Neural progenitor cell (in vitro differentiated cells): ENCODE data around the gene FOXA2. TPM values are rescaled to one million over a fixed set of nuclear protein-coding genes. Genes with fewer than 3 reads are reported as not detected.

ENCODE experiments used
- DNase-seq: peaks from one replicate; pipeline ENCODE4 v3.0.0-alpha.2; 2016; ENCODE audit warnings: low spot score
- H2AFZ ChIP-seq: fragments of 200-600 bp; sonication (generic); replicated peaks from 2 replicates; pipeline ENCODE4 v1.6.1; 2016; ENCODE audit warnings: antibody characterized with exemption
- H3F3A ChIP-seq: fragments of 200-600 bp; sonication (generic); 2 replicates; pipeline ENCODE4 v1.6.1; 2016; ENCODE audit warnings: antibody characterized with exemption, low read depth
- H3K27ac ChIP-seq: fragments of 200-600 bp; sonication (generic); 2 replicates; pipeline ENCODE4 v1.5.1; 2016; ENCODE audit warnings: mild to moderate bottlenecking
- H3K27me3 ChIP-seq: fragments of 200-600 bp; sonication (generic); 2 replicates; pipeline ENCODE4 v1.6.1; 2016; ENCODE audit warnings: mild to moderate bottlenecking, moderate library complexity
- H3K36me3 ChIP-seq: fragments of 200-600 bp; sonication (generic); 2 replicates; pipeline ENCODE4 v1.5.1; 2016
- H3K4me1 ChIP-seq: fragments of 200-600 bp; sonication (generic); 2 replicates; pipeline ENCODE4 v1.6.1; 2016; ENCODE audit warnings: mixed run types
- H3K4me2 ChIP-seq: fragments of 200-600 bp; sonication (generic); 2 replicates; pipeline ENCODE4 v1.6.1; 2016
- H3K4me3 ChIP-seq: fragments of 200-600 bp; sonication (generic); 2 replicates; pipeline ENCODE4 v1.5.1; 2016
- H3K79me2 ChIP-seq: fragments of 200-600 bp; sonication (generic); 2 replicates; pipeline ENCODE4 v1.6.1; 2016; ENCODE audit warnings: low read depth
- H3K9ac ChIP-seq: fragments of 200-600 bp; sonication (generic); 2 replicates; pipeline ENCODE4 v1.6.1; 2016
- H3K9me3 ChIP-seq: fragments of 200-600 bp; sonication (generic); 2 replicates; pipeline ENCODE4 v1.5.1; 2016; ENCODE audit warnings: low read depth
- H4K20me1 ChIP-seq: fragments of 200-600 bp; sonication (generic); 2 replicates; pipeline ENCODE4 v1.6.1; 2016; ENCODE audit warnings: low read depth
- H3K27ac Mint-ChIP-seq: 3 replicates; pipeline ENCODE4 v1.8.0; 2021; ENCODE audit warnings: mixed read lengths
- H3K27me3 Mint-ChIP-seq: 2 replicates; pipeline ENCODE4 v1.8.0; 2022; ENCODE audit warnings: low read depth, mild to moderate bottlenecking, inconsistent platforms, moderate library complexity, mixed read lengths; ENCODE audit not compliant: insufficient read depth
- H3K36me3 Mint-ChIP-seq: 3 replicates; pipeline ENCODE4 v1.8.0; 2021; ENCODE audit warnings: mixed read lengths
- H3K4me1 Mint-ChIP-seq: 3 replicates; pipeline ENCODE4 v1.8.0; 2021; ENCODE audit warnings: mixed read lengths
- H3K4me3 Mint-ChIP-seq: 3 replicates; pipeline ENCODE4 v1.8.0; 2021; ENCODE audit warnings: mild to moderate bottlenecking, moderate library complexity, mixed read lengths
- H3K9me3 Mint-ChIP-seq: 3 replicates; pipeline ENCODE4 v1.8.0; 2020; ENCODE audit warnings: mixed read lengths
- EZH2 ChIP-seq: fragments of 200-600 bp; sonication (generic); IDR thresholded peaks from 2 replicates; pipeline ENCODE4 v1.6.1; 2017; ENCODE audit warnings: antibody characterized with exemption, mild to moderate bottlenecking, moderate library complexity
- EZH2phosphoT487 ChIP-seq: fragments of 200-600 bp; sonication (generic); IDR thresholded peaks from 2 replicates; pipeline ENCODE4 v1.6.1; 2017; ENCODE audit warnings: antibody characterized with exemption
- total RNA-seq: library from RNA; depleted of rRNA; stranded (reverse); fragments of >200 nt; gene quantifications from 2 replicates; pipeline ENCODE4 v1.2.3, GENCODE V29; 2015; ENCODE audit warnings: low replicate concordance
- TF ChIP-seq, protein P1 (sequence below): fragments of 200-600 bp; sonication (generic); IDR thresholded peaks from 2 replicates; pipeline ENCODE4 v1.5.1; 2017; ENCODE audit warnings: antibody characterized with exemption, mild to moderate bottlenecking

The FOXA2 gene
- total RNA-seq, 1 donor from 2014 or later, result not detected

DNA sequence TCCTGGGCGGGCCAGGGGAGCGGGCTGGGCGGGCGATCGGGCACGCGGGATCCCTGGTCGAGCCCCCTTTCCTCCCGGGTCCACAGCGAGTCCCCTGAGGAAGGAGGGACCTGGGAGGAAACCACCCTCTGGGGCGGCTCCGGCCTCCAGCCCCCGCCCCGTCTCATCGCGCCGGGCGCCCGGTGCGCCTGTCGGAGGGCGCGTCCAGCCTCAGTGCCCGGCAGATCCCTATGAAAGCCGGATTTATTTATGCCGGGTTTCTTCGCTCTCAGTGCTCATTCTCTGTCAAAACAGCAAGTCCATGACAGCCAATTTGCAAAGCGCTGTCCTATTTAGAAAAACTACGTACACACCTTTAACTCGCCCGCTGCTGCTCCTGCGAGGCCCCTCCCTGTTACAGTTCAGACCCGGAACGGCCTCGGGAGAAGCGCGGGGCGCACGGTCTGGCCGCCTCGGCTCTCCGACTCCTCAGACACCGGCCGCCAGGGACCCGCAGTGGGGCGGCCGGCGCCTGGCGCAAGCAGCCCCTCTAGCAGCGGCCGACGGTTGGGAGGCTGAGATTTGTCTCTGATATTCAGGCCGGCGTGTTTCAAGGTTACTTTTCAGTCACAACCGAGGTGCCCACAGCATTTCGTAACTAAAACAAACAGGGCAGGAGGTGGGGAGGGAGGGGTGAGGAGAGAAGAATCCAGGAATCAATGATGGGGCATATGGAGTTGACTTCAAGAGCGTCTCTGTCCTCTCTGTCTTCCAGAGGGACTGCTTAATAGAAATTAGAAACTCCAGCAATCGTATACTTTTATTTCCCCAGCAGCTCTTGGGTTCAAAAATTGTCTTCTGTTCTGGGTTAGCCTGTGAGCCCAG, 782 bp upstream of the FOXA2 start:
- H3K4me1 Mint-ChIP-seq, result peaks cover 6% of the 10 kb centered on the region
- Histone ChIP-seq H3K4me3 (peak overlapping the region; percentile 17), H4K20me1 (peaks cover 73% of the 10 kb centered on the region), H3K9ac (no peak overlapping the region), H3K9me3 (no peaks in the 10 kb centered on the region), H3K36me3 (no peaks in the 10 kb centered on the region), H3K4me2 (peak overlapping the region; percentile 73), H3K79me2 (no peaks in the 10 kb centered on the region), H3K27me3 (peaks cover 100% of the 10 kb centered on the region), H3K4me1 (peaks cover 13% of the 10 kb centered on the region), H2AFZ (no peak overlapping the region), H3F3A (peaks cover 13% of the 10 kb centered on the region), H3K27ac (no peak overlapping the region)
- peak; percentile 68 for DNase-seq
- no peak overlapping the region for H3K27ac Mint-ChIP-seq
- TF ChIP-seq, protein P1, sequence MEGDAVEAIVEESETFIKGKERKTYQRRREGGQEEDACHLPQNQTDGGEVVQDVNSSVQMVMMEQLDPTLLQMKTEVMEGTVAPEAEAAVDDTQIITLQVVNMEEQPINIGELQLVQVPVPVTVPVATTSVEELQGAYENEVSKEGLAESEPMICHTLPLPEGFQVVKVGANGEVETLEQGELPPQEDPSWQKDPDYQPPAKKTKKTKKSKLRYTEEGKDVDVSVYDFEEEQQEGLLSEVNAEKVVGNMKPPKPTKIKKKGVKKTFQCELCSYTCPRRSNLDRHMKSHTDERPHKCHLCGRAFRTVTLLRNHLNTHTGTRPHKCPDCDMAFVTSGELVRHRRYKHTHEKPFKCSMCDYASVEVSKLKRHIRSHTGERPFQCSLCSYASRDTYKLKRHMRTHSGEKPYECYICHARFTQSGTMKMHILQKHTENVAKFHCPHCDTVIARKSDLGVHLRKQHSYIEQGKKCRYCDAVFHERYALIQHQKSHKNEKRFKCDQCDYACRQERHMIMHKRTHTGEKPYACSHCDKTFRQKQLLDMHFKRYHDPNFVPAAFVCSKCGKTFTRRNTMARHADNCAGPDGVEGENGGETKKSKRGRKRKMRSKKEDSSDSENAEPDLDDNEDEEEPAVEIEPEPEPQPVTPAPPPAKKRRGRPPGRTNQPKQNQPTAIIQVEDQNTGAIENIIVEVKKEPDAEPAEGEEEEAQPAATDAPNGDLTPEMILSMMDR, result no peak
- TF ChIP-seq EZH2phosphoT487, result peak; percentile 100
- TF ChIP-seq EZH2, result peak; percentile 100
- H3K27me3 Mint-ChIP-seq, result peaks cover 84% of the 10 kb centered on the region
- H3K36me3 Mint-ChIP-seq, result no peaks in the 10 kb centered on the region
- H3K9me3 Mint-ChIP-seq, result peaks cover 16% of the 10 kb centered on the region
- no peak overlapping the region for H3K4me3 Mint-ChIP-seq

DNA sequence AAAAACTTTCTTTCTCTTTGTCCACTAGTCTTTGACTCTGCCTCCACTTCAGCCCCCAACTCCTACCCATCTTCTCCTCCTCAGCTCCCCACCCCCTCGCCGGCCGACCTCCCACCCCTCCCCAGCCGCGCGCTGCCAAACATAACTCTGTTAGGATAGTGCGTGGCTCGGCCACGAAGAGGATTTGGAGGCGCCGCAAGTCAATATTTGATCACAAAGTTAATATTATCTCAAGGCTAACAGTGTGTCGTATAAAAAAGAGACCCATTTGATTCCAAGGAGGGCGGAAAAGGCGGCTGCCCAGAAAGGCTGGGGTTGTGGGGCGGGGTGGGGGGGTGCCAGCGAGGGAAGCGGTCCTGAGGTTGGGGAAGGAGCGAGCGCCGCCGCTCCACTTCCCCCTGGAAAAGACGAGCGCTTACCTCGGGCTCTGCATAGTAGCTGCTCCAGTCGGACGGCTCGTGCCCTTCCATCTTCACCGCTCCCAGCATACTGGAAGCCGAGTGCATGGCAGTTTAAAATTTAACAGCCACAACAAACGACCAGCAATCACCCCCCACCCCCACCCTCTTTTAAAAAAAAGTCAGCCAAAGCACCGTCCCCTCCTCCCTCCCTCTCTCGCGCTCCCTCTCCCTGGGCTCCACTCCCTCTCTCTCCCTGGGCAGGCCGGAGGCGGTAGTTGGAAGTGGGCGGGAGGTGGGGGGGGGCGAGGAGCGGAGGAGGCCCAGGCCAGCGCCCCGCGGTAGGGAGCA, 425 bp downstream of the FOXA2 start:
- H3K4me1 Mint-ChIP-seq, result peaks cover 7% of the 10 kb centered on the region
- peaks cover 16% of the 10 kb centered on the region for H3K9me3 Mint-ChIP-seq
- H3K36me3 Mint-ChIP-seq, result no peaks in the 10 kb centered on the region
- Histone ChIP-seq H3K9me3 (no peaks in the 10 kb centered on the region), H3F3A (peaks cover 19% of the 10 kb centered on the region), H3K4me2 (peak overlapping the region; percentile 73), H4K20me1 (peaks cover 83% of the 10 kb centered on the region), H3K27ac (no peak overlapping the region), H3K4me1 (peaks cover 13% of the 10 kb centered on the region), H3K4me3 (peak overlapping the region; percentile 32), H2AFZ (no peak overlapping the region), H3K27me3 (peaks cover 100% of the 10 kb centered on the region), H3K79me2 (no peaks in the 10 kb centered on the region), H3K9ac (no peak overlapping the region), H3K36me3 (no peaks in the 10 kb centered on the region)
- H3K4me3 Mint-ChIP-seq, result peak overlapping the region; percentile 72
- no peak overlapping the region for H3K27ac Mint-ChIP-seq
- DNase-seq, result peak; percentile 61
- peak; percentile 6 for TF ChIP-seq EZH2
- no peak for TF ChIP-seq EZH2phosphoT487
- TF ChIP-seq, protein P1, result no peak
- H3K27me3 Mint-ChIP-seq, result peaks cover 82% of the 10 kb centered on the region

DNA sequence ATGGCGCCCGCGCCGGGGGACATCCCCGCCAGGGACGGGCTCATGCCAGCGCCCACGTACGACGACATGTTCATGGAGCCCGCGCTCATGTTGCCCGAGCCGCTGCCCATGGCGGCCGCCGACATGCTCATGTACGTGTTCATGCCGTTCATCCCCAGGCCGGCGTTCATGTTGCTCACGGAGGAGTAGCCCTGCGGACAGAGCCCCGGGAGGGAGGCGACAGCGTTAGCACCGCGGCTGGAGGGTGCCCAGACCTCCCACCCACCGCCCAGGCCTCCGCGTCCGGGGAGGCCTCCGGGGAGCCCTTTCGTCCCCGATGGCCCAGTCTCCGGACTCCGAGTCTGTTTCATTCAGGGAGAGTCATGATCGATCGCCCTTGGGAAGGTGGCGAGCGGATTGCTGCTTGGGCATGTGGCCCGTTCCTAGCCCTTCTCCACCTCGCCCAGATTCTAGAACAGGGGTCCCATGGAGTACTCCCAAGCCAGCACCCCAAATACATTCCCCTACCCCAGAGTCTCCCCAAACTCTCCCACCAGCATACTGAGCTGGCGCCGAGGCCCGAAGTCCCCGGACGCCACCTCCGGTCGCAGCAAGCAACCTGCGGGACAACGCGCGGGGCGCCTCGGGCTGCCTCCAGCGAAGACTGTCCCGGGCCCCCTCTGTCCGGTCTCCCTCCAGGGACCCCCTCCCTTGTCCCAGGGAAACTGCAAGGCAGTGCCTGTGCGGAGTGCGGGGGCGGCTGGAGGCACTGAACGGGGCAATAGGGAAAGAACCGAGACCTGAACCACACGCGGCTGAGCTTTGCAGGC, 1.2 kb downstream of the FOXA2 start:
- Mint-ChIP-seq H3K36me3 (no peaks in the 10 kb centered on the region), H3K4me1 (peaks cover 12% of the 10 kb centered on the region), H3K27me3 (peaks cover 82% of the 10 kb centered on the region), H3K4me3 (peak overlapping the region; percentile 46), H3K9me3 (peaks cover 16% of the 10 kb centered on the region), H3K27ac (no peak overlapping the region)
- H3K4me3 ChIP-seq, result peak overlapping the region; percentile 32
- H3K79me2 ChIP-seq, result no peaks in the 10 kb centered on the region
- no peaks in the 10 kb centered on the region for H3K36me3 ChIP-seq
- peaks cover 20% of the 10 kb centered on the region for H3K4me1 ChIP-seq
- H2AFZ ChIP-seq, result peak overlapping the region; percentile 52
- H3K9ac ChIP-seq, result no peak overlapping the region
- peak; percentile 66 for DNase-seq
- H3K27me3 ChIP-seq, result peaks cover 100% of the 10 kb centered on the region
- TF ChIP-seq EZH2phosphoT487 (peak; percentile 86), EZH2 (peak; percentile 92)
- TF ChIP-seq, protein P1, result peak; percentile 12
- H3F3A ChIP-seq, result peaks cover 27% of the 10 kb centered on the region
- no peak overlapping the region for H3K27ac ChIP-seq
- peaks cover 91% of the 10 kb centered on the region for H4K20me1 ChIP-seq
- peak overlapping the region; percentile 73 for H3K4me2 ChIP-seq
- no peaks in the 10 kb centered on the region for H3K9me3 ChIP-seq
